ENCODE data around the gene ARL17B. TPM values are rescaled to one million over a fixed set of nuclear protein-coding genes. Genes with fewer than 3 reads are reported as not detected.
"Not testable (repeated sequence)": the region's sequence is repeated elsewhere in the genome, so short reads cannot be mapped to it uniquely, and the experiment has no call there.

ARL17B gene
- total RNA-seq, 1 donor from 2014 or later, result 9.5 TPM

DNA sequence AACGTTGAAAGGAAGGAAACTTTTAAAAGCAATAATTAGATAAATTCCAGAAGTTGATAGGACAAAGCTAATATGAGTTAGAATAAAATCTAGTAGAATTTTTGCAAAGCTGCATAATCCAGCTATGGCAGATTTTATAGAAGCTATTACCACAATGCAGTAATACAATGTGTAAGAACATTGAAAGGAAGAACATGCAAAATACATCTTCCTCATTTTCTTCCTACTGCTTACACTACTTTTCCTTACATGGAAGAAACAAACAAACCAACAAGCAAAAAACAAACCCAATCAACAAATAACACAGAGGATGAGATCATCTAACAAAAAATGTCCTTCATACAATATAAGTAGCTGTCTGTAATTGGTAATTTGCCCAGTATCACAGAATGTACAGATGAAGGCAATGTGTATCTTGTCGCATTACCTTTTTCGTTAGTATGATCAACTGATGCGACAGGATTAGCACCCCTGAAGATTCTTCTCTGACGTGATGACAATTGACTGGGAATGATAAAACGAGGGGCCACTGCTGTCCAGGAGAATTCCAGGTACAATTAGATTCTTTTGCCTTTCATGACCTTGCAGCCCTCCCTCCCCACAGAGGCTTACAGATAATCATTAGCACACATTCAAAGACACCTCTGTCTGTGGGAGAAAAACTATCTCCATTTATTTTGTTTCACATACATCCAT is 87.9 kb downstream of the ARL17B start:
- no peaks in the 10 kb centered on the region for H3K36me3 Mint-ChIP-seq (ENCODE audit: low read depth, unreplicated experiment)
- no peak overlapping the region for H3K4me3 Mint-ChIP-seq (ENCODE audit: unreplicated experiment)
- no peak overlapping the region for H3K27ac Mint-ChIP-seq (ENCODE audit: unreplicated experiment)
- peaks cover 11% of the 10 kb centered on the region for H3K4me1 Mint-ChIP-seq (ENCODE audit: unreplicated experiment)
- TF ChIP-seq, protein P1, sequence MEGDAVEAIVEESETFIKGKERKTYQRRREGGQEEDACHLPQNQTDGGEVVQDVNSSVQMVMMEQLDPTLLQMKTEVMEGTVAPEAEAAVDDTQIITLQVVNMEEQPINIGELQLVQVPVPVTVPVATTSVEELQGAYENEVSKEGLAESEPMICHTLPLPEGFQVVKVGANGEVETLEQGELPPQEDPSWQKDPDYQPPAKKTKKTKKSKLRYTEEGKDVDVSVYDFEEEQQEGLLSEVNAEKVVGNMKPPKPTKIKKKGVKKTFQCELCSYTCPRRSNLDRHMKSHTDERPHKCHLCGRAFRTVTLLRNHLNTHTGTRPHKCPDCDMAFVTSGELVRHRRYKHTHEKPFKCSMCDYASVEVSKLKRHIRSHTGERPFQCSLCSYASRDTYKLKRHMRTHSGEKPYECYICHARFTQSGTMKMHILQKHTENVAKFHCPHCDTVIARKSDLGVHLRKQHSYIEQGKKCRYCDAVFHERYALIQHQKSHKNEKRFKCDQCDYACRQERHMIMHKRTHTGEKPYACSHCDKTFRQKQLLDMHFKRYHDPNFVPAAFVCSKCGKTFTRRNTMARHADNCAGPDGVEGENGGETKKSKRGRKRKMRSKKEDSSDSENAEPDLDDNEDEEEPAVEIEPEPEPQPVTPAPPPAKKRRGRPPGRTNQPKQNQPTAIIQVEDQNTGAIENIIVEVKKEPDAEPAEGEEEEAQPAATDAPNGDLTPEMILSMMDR (IDR thresholded peaks at IDR 0.05; ENCODE audit: unreplicated experiment), result no peak
- no peak for DNase-seq (ENCODE audit: low spot score)
- H3K27me3 Mint-ChIP-seq (ENCODE audit: unreplicated experiment), result peaks cover 6% of the 10 kb centered on the region
- H3K9me3 Mint-ChIP-seq (ENCODE audit: unreplicated experiment), result no peaks in the 10 kb centered on the region

DNA sequence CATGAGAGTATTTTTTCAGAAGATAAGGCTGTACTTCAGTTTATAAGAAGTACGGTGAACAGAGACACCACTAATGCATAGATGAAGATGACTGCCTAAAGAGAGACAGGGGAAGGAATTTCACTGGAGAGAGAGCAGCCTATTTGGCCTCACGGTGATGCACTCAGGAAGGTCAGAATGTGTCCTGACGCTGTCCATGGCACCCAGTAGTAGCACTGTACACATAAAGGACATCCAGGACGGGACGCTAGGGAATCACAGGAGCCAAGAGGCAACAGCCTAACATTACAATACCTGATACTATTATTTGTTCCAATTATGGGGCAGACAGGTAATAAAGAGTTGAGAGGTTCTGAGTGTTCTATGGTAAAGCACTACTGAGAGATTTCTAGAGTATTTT is 91.5 kb downstream of the ARL17B start:
- H3K27ac Mint-ChIP-seq (ENCODE audit: unreplicated experiment), result no peak overlapping the region
- TF ChIP-seq, protein P1 (IDR thresholded peaks at IDR 0.05; ENCODE audit: unreplicated experiment), result no peak
- H3K4me1 Mint-ChIP-seq (ENCODE audit: unreplicated experiment), result peaks cover 17% of the 10 kb centered on the region
- H3K36me3 Mint-ChIP-seq (ENCODE audit: low read depth, unreplicated experiment), result no peaks in the 10 kb centered on the region
- DNase-seq (ENCODE audit: low spot score), result no peak
- H3K27me3 Mint-ChIP-seq (ENCODE audit: unreplicated experiment), result peaks cover 25% of the 10 kb centered on the region
- H3K4me3 Mint-ChIP-seq (ENCODE audit: unreplicated experiment), result no peak overlapping the region
- H3K9me3 Mint-ChIP-seq (ENCODE audit: unreplicated experiment), result no peaks in the 10 kb centered on the region

DNA sequence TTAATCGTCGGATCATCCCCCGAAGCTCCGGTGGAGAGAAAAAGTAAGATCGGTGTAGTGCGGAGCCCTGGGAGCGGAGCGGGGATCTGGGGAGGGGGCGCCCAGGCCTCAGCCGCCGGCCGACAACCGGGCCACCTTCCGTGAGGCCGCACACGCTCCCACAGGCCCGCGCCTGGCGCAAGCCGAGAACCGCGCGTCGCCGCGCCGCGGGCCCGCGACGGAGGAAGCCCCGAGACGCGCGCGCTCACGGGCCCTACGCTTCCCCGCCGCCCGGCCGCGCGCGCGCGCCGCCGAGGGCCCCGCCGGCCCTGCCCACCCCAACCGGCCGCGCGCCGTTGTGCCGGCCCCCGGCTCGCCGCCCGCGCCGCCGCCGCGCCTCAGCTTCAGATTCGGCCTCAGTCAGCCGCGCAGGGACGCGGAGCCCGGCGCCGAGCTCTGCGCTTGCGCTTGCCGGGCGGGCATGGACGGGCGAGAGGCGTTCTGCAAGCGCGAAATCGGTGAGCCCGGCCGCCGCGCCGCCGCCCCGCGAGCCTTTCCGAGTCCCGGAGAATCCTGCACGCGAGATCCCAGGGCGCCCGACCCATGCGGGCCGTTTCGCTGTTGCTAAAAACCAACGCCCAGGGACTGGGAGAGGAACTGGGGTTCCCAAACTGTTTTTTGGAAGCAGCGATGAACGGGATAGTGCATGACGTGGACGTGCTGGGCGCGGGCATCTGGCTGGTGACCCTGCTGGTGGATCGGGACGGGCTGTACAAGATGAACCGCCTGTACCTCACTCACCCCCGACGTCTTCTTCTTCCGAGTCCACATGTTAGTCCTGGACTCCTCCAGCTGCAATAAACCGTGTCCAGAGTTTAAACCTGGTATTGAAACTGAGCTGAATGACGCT is 94.7 kb downstream of the ARL17B start:
- Mint-ChIP-seq H3K27ac (ENCODE audit: unreplicated experiment) (no peak overlapping the region), H3K4me3 (ENCODE audit: unreplicated experiment) (peak overlapping the region; percentile 88), H3K27me3 (ENCODE audit: unreplicated experiment) (peaks cover 25% of the 10 kb centered on the region), H3K36me3 (ENCODE audit: low read depth, unreplicated experiment) (no peaks in the 10 kb centered on the region), H3K9me3 (ENCODE audit: unreplicated experiment) (no peaks in the 10 kb centered on the region), H3K4me1 (ENCODE audit: unreplicated experiment) (peaks cover 17% of the 10 kb centered on the region)
- TF ChIP-seq, protein P1 (IDR thresholded peaks at IDR 0.05; ENCODE audit: unreplicated experiment), result no peak
- peak; percentile 79 for DNase-seq (ENCODE audit: low spot score)

DNA sequence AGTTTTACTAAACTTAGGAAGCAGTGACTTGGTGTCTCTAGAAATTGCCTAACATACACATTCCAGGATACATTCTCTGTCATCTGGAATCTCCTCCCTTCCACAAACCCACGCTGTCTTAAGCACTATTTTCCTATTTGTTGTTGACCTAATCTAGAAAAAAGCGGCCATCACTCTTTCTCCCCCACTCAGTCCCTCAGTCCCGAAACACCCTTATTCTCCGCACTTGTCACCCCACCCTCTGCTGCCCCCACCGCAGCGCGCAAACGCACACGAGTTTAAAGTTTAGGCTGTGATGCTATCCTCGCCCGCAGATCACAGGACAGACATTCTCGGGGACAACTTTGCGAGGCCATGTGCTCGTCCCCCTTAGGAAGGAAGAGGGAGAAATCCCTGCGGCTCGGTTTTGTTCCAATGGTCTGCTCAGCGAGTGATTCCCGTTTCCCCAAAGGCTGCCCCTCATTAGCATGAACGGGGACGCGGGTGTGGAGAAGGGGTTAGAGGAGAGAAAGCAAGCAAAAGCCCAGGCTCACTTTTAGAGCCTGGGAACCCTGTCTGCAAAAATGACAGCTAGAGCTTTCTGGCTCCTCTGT is 95.4 kb downstream of the ARL17B start:
- not testable (repeated sequence) for H3K27ac Mint-ChIP-seq (ENCODE audit: unreplicated experiment); DNase-seq (ENCODE audit: low spot score); H3K36me3 Mint-ChIP-seq (ENCODE audit: low read depth, unreplicated experiment); H3K9me3 Mint-ChIP-seq (ENCODE audit: unreplicated experiment)
- Mint-ChIP-seq H3K4me1 (ENCODE audit: unreplicated experiment) (peaks cover 17% of the 10 kb centered on the region), H3K27me3 (ENCODE audit: unreplicated experiment) (peaks cover 25% of the 10 kb centered on the region), H3K4me3 (ENCODE audit: unreplicated experiment) (peak overlapping the region; percentile 77)

DNA sequence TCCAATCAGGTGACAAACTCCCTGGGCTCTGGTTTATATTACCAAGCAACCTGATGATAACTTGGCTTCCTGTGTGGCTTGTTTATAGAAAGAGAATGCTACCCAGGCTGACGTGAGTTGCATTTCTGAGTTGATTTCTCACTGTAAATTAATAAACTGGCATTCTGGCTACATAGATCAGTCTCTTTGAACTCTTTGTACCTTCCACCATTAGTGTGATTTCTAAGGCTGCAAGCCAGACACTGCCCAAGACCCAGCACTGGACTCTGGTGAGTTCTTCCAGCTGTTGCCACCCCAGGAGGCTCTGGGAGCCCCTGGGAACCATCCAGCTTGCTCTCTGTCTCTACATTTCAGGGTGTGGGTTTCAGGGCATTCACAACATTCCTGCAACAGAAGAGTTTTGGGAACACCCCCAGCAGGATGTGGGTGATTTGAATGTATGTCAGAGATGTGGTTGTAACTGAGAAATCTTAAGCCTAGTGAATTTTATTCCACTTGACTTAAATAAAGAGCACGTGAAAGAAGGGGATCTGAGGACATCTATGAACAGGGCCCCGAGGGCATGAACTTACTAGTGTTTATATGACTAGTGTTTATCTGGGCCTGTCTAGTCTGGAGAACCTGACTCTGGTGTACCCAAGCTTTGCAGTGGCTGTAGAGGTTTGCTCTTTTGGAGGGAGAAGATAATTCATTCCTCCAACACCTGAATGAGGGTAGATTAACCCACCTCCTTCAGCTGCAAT is 96.9 kb downstream of the ARL17B start:
- Mint-ChIP-seq H3K4me3 (ENCODE audit: unreplicated experiment) (no peak overlapping the region), H3K4me1 (ENCODE audit: unreplicated experiment) (peaks cover 22% of the 10 kb centered on the region), H3K27ac (ENCODE audit: unreplicated experiment) (no peak overlapping the region), H3K36me3 (ENCODE audit: low read depth, unreplicated experiment) (peaks cover 7% of the 10 kb centered on the region), H3K27me3 (ENCODE audit: unreplicated experiment) (peaks cover 30% of the 10 kb centered on the region), H3K9me3 (ENCODE audit: unreplicated experiment) (no peaks in the 10 kb centered on the region)
- DNase-seq (ENCODE audit: low spot score), result no peak
- TF ChIP-seq, protein P1 (IDR thresholded peaks at IDR 0.05; ENCODE audit: unreplicated experiment), result no peak

Data from endothelial cell (in vitro differentiated cells).